ENCODE measurements around the gene GAS7.
"Not testable (repeated sequence)": the region's sequence is repeated elsewhere in the genome, so short reads cannot be mapped to it uniquely, and the experiment has no call there.

GAS7 gene

GRCh38 chr17:10105513-10106001 is 92.8 kb downstream of the GAS7 start:
- no peak for DNase-seq

DNA sequence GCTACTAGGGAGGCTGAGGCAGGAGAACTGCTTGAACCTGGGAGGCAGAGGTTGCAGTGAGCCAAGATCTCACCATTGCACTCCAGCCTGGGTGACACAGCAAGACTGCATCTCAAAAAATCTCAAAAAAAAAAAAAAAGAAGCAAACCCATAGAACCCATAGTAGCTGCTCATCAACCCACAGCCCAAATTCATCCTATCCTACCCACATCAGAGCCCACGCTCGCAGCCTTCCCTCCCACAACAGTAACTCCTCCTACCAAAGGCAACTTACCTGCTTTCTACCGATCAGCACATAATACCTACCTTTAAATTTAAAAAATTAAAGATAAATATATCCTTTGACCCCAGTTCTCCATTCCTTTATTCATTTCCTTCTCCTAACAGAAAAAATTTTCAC is 94.7 kb downstream of the GAS7 start:
- DNase-seq, result no peak

DNA sequence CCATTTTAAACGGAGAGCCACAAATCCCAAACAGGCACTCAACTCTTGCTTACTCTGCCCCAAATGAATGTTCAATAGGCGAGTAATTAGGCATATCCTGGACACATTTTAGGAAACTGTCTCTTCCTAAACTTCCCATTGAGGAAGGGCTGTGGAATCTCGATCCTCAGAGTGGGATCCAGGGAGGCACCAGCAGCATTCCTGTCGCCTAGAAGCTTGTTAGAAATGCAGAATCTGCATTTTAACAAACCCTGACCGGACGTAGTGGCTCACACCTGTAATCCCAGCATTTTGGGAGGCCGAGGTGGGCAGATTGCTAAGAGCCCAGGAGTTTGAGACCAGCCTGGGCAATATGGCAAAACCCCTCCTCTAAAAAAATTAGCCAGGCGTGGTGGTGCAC is 95.6 kb downstream of the GAS7 start:
- DNase-seq, result no peak

GRCh38 chr17:10099051-10099571 is 99.3 kb downstream of the GAS7 start:
- DNase-seq, result no peak

DNA sequence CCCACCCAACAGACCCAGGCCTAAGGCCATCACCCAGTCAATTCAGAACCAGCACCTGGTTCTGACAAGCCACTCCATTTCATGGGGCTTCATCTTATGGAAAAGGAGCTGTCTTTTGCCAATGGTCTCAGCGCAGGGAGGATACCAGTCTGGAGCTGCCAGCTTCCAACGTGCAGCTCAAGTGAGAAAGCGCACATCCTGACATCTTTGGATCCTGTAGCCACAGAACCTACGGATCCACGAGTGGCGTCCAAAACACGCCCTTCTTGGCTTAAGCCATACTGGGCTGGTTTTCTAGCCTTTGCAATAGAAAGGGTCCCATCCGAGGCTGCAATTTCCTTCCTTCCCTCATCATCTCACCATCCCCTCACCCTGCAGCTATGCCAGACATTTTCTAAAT is 101.8 kb downstream of the GAS7 start:
- DNase-seq, result no peak

DNA sequence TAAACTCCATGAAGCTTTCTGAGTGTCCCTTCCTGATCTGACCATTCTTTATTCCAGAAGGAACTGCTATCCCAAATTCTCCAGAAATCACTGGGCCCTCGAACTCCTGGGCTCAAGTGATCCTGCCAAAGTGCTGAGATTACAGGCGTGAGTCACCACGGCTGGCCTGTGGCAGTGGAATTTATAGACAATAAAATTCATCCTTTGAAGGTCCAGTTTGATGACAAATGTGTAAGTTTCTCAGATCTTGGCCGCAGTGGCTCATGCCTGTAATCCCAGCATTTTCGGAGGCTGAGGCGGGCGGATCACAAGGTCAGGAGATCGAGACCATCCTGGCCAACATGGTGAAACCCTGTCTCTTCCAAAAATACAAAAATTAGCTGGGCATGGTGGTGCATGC is 103.1 kb downstream of the GAS7 start:
- not testable (repeated sequence) for DNase-seq

GRCh38 chr17:10094797-10095196 is 103.6 kb downstream of the GAS7 start:
- no peak for DNase-seq

DNA sequence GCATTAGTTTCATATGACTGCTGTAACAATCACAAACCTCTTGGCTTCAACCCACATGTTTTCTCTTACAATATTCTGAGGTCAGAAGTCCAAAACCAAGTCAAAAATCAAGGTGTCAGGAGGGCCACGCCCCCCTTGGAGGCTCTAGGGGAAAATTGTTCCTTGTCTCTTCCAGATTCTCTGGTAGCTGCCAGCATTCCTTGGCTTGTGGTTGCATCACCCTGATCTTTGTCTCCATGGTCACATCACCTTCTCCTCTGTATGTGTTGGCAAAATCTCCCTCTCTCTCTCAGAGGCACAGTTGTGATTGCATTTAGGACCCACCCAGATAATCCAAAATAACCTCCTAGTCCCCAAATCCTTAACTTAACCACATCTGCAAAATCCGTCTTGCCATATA is 105.8 kb downstream of the GAS7 start:
- no peak for DNase-seq

GRCh38 chr17:10091046-10091445 is 107.4 kb downstream of the GAS7 start:
- DNase-seq, result no peak

- DNase-seq, result no peak
These were observed 109.1 kb downstream of the GAS7 start for GRCh38 chr17:10089196-10089804.

GRCh38 chr17:10088444-10088843 is 110.0 kb downstream of the GAS7 start:
- DNase-seq, result no peak

DNA sequence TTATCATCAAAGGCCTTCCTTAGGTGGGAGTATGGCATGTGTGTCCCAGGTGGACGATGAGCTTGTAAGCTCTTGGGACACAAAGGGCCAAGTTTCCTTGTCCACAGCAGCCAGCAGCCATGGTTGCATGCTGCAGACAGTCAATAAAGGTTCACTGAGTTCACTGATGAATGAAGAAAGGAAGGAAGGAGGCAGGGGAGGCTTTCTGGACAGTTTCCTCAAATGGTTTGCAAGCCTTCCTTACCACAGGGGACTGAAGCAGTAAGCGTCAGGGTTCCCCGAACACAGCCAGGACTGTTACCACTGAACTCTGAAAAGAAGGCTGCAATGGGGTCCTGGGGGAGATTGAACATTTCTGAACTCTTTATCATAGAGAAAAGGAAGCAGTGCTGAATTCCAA is 111.1 kb downstream of the GAS7 start:
- DNase-seq, result no peak

DNA sequence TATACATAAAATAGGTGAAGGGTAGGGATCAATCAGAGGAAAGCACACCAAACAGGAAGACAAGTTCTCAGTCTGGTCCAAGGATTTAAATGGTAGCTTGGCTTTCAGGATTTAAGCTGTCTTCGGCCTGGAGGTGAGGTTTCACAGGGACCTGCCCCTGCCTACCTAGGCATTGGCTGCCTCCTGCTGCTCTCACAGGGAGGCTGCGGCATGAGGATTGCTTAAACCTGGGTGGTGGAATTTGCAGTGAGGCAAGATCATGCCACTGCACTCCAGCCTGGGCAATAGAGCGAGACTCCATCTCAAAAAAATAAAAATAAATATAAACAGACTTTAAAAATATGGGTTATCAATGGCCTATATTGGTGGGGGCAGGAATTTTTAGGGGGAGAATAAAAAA is 114.5 kb downstream of the GAS7 start:
- DNase-seq, result no peak

- DNase-seq, result no peak
These were observed 115.6 kb downstream of the GAS7 start for GRCh38 chr17:10082795-10083194.

GRCh38 chr17:10081571-10082169 is 116.7 kb downstream of the GAS7 start:
- DNase-seq, result no peak

GRCh38 chr17:10077561-10078299 is 120.7 kb downstream of the GAS7 start:
- DNase-seq, result no peak

GRCh38 chr17:10075919-10076318 is 122.5 kb downstream of the GAS7 start:
- no peak for DNase-seq

DNA sequence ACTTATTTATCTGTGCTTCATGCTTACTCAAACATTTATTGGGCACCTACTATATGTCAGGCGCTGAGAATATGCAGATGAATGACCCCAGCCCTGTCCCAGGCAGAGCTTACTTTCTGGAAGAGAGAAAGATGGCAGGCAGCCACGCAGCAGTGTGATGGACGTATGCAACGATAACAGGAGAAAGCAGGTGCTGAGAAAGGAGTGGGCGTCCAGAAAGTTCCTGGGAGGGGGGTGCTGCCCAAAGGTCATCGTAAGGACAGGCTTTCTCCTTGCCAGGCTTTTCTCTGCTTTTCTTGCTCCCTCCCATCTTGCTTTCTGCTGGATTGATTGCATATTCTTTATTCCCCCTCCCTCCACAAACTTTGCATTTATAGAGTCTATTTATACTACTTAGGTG is 124.5 kb downstream of the GAS7 start:
- no peak for DNase-seq

GRCh38 chr17:10072556-10073425 is 125.6 kb downstream of the GAS7 start:
- no peak for DNase-seq

GRCh38 chr17:10072086-10072485 is 126.3 kb downstream of the GAS7 start:
- no peak for DNase-seq

- no peak for DNase-seq
These were observed 127.3 kb downstream of the GAS7 start for GRCh38 chr17:10071141-10071540.

DNA sequence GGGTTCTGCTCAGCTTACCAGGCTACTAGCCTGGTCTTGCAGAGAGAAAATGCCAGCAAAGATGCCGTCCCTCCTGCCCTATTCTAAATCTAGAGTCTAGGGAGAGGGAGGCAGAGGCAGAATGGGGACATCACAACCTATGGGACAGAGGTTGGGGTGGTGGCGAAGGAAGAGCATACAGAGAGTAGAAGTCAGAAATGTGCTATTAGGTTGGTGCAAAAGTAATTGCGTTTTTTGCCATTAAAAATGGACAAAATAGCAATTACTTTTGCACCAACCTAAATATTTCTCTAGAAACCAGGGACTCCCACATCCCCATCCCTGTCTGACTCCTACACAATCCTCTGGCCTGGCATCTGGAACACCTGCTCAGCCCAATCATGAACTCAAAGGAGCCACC is 127.7 kb downstream of the GAS7 start:
- no peak for DNase-seq

DNA sequence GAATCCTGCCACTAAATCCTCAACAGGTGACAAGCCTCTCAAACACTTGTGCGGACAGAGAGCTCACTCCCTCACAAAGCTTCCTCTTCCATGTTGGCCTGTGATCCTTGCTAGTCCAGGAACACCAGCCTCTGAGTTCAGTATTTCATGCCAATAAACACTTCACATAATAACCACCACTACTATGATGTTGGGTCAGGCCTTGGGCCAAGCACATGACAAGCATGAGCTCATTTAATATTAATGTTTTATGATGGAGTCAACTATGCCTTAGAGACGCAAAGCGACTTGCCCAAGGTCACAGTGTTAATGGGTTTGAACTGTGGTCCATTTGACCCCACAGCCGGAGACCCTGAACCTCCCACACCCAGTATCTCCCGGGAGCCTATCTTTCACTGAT is 129.1 kb downstream of the GAS7 start:
- no peak for DNase-seq

Data from NCI-H1092 (cell line).